Progenitor cell of endocrine pancreas (in vitro differentiated cells): ENCODE results near the gene CDH1. TPM values are rescaled to one million over a fixed set of nuclear protein-coding genes. Genes with fewer than 3 reads are reported as not detected.

Source experiments
- DNase-seq: peaks from one replicate; pipeline ENCODE4 v3.0.0; 2021; ENCODE audit warnings: low spot score; ENCODE audit not compliant: unreplicated experiment
- H3K27ac Mint-ChIP-seq: 2 replicates; pipeline ENCODE4 v1.8.0; 2021; ENCODE audit warnings: mild to moderate bottlenecking, moderate library complexity, mixed read lengths
- H3K27me3 Mint-ChIP-seq: 2 replicates; pipeline ENCODE4 v1.8.0; 2021; ENCODE audit warnings: mixed read lengths
- H3K36me3 Mint-ChIP-seq: 2 replicates; pipeline ENCODE4 v1.8.0; 2022; ENCODE audit warnings: mixed read lengths; ENCODE audit not compliant: insufficient read depth
- H3K4me1 Mint-ChIP-seq: 2 replicates; pipeline ENCODE4 v1.8.0; 2021; ENCODE audit warnings: low read depth, mixed read lengths
- H3K4me3 Mint-ChIP-seq: 2 replicates; pipeline ENCODE4 v1.8.0; 2021; ENCODE audit warnings: low read depth, mild to moderate bottlenecking, moderate library complexity, mixed read lengths
- H3K9me3 Mint-ChIP-seq: 2 replicates; pipeline ENCODE4 v1.8.0; 2021; ENCODE audit warnings: low read depth, mixed read lengths
- total RNA-seq: library from RNA; stranded (reverse); gene quantifications from 2 replicates; pipeline ENCODE4 v1.2.1, GENCODE V29; 2021
- TF ChIP-seq, protein P1 (sequence below): fragments of 200-600 bp; sonication (generic); IDR thresholded peaks from one replicate; pipeline ENCODE4 v1.5.0; 2021; ENCODE audit warnings: antibody characterized with exemption, mild to moderate bottlenecking; ENCODE audit not compliant: unreplicated experiment

The CDH1 gene
- total RNA-seq, 1 donor from 2014 or later: 586 TPM

DNA sequence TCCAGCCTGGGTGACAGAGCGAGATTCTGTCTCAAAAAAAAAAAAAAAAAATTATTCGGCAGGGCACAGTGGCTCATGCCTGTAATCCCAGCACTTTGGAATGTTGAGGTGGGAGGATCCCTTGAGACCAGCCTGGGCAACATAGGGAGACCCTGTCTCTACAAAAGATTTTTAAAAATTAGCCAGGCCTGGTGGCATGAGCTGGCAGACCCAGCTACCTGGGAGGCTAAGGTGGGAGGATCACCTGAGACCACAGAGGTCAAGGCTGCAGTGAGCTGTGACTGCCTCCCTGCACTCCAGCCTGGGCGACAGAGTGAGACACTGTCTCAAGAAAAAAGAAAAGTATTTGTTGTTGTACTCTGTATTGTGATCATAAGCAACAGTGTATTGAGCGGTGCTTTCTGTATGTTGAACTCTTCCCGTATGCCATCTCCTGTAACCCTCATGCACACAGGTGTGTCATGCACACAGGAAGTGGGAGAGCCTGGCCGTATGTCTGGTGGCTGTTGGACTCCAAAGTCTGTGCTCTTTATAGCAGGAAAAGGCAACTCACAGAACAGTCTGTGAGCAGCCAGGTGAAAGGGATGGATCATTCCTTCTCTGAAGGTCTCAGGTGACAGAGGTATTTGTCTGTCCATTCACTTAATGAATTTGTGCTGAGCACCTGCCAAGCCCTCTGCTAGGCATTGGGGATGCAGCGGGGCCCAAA is 17.1 kb downstream of the CDH1 start:
- TF ChIP-seq, protein P1, sequence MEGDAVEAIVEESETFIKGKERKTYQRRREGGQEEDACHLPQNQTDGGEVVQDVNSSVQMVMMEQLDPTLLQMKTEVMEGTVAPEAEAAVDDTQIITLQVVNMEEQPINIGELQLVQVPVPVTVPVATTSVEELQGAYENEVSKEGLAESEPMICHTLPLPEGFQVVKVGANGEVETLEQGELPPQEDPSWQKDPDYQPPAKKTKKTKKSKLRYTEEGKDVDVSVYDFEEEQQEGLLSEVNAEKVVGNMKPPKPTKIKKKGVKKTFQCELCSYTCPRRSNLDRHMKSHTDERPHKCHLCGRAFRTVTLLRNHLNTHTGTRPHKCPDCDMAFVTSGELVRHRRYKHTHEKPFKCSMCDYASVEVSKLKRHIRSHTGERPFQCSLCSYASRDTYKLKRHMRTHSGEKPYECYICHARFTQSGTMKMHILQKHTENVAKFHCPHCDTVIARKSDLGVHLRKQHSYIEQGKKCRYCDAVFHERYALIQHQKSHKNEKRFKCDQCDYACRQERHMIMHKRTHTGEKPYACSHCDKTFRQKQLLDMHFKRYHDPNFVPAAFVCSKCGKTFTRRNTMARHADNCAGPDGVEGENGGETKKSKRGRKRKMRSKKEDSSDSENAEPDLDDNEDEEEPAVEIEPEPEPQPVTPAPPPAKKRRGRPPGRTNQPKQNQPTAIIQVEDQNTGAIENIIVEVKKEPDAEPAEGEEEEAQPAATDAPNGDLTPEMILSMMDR: no peak
- Mint-ChIP-seq H3K27ac (peak overlapping the region; percentile 8), H3K4me3 (no peak overlapping the region), H3K4me1 (peaks cover 34% of the 10 kb centered on the region), H3K36me3 (peaks cover 26% of the 10 kb centered on the region), H3K27me3 (no peaks in the 10 kb centered on the region), H3K9me3 (no peaks in the 10 kb centered on the region)
- no peak for DNase-seq

DNA sequence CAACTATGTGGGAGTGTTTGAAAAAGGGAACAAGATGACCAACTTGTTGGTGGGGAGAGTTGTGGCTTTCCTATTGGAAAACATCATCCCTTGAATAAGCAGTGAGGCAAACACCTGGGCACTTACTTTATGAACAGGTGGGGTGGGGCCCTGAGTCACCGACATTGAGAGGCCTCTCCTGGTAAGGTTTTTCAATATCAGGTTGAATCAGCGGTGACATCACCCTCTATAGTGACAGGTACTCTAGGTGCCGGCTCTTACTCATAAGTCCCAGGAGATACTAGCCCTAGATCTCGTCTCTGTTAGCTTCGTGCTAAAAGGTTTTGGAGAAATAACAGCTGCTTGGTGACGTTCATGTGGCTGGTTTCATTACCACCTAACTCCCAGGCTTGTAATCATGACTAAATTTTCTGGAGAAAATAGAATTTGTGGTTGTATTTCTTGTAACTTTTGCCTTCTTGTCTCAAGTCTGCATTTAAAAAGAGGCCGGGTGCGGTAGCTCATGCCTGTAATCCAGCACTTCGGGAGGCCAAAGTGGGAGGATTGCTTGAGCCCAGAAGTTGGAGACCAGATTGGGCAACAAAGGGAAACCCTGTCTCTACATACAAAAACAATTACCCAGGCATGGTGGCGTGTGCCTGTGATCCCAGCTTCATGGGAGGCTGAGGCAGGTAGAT is 19.3 kb downstream of the CDH1 start:
- Mint-ChIP-seq H3K36me3 (peaks cover 18% of the 10 kb centered on the region), H3K9me3 (no peaks in the 10 kb centered on the region), H3K27ac (peak overlapping the region; percentile 79), H3K4me3 (no peak overlapping the region), H3K27me3 (no peaks in the 10 kb centered on the region), H3K4me1 (peaks cover 33% of the 10 kb centered on the region)
- no peak for DNase-seq
- TF ChIP-seq, protein P1: no peak

- peak overlapping the region; percentile 77 for H3K27ac Mint-ChIP-seq
- H3K4me1 Mint-ChIP-seq: peaks cover 30% of the 10 kb centered on the region
- no peaks in the 10 kb centered on the region for H3K27me3 Mint-ChIP-seq
- DNase-seq: no peak
- no peaks in the 10 kb centered on the region for H3K9me3 Mint-ChIP-seq
- peaks cover 16% of the 10 kb centered on the region for H3K36me3 Mint-ChIP-seq
- H3K4me3 Mint-ChIP-seq: no peak overlapping the region
- TF ChIP-seq, protein P1: no peak
Observed at GRCh38 chr16:68757625-68757935, 20.5 kb downstream of the CDH1 start.

GRCh38 chr16:68759062-68759461 is 22.0 kb downstream of the CDH1 start:
- TF ChIP-seq, protein P1: no peak
- H3K27me3 Mint-ChIP-seq: no peaks in the 10 kb centered on the region
- H3K36me3 Mint-ChIP-seq: peaks cover 23% of the 10 kb centered on the region
- no peaks in the 10 kb centered on the region for H3K9me3 Mint-ChIP-seq
- DNase-seq: no peak
- H3K4me1 Mint-ChIP-seq: peaks cover 33% of the 10 kb centered on the region
- H3K4me3 Mint-ChIP-seq: no peak overlapping the region
- H3K27ac Mint-ChIP-seq: no peak overlapping the region

DNA sequence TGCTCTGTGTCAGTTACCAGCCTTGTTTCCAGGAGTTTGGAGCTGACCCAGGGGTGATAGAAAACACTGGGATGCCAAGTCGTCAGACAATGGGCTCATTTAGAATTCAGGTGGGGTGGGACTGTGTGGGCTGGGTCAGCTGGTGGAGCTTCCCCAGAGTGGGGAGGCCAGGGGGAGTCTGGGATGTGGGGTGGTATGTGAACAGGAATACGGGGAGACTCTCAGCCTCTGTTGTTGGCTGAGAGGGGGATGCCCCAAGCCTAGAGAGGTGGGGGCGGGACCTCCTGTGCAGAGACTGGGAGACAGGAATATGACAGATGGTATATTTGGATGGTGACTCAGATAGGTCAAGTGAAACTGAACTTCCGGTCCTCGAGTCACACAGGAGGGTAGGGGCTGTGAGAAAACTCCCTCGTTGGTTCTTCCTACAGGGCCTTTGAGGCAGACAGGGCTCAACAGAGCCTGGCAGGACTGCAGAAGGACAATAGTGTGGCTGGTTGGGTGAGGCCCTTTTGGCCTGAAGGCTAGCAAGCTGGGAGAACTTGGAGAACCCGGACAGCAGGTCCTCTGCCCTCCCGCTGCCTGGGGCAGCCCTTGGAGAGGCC is 23.7 kb downstream of the CDH1 start:
- H3K27ac Mint-ChIP-seq: peak overlapping the region; percentile 91
- no peaks in the 10 kb centered on the region for H3K9me3 Mint-ChIP-seq
- TF ChIP-seq, protein P1: no peak
- no peak for DNase-seq
- peaks cover 23% of the 10 kb centered on the region for H3K36me3 Mint-ChIP-seq
- H3K27me3 Mint-ChIP-seq: no peaks in the 10 kb centered on the region
- H3K4me1 Mint-ChIP-seq: peaks cover 31% of the 10 kb centered on the region
- no peak overlapping the region for H3K4me3 Mint-ChIP-seq
